Measurements from ENCODE around the gene CENPP.

Gene CENPP

GRCh38 chr9:92517046-92517445 lies 191.3 kb downstream of the CENPP start:
- Histone ChIP-seq H3K27ac (ENCODE audit: low read depth, low read length) (no peak overlapping the region), H3K4me3 (ENCODE audit: low read depth in 1 of 2, low read length in 2 of 2) (no peak overlapping the region), H3K4me1 (ENCODE audit: insufficient read depth, low read length) (peaks cover 16% of the 10 kb centered on the region), H3K9ac (ENCODE audit: low read length) (no peak overlapping the region), H3K27me3 (ENCODE audit: control insufficient read depth in 1 of 2, insufficient read depth in 2 of 2, low read length in 2 of 2) (no peaks in the 10 kb centered on the region), H3K9me3 (ENCODE audit: low read length) (no peaks in the 10 kb centered on the region), H3K36me3 (ENCODE audit: insufficient read depth, low read length) (peaks cover 6% of the 10 kb centered on the region)

- Histone ChIP-seq H3K27ac (ENCODE audit: low read depth, low read length) (no peak overlapping the region), H3K4me1 (ENCODE audit: insufficient read depth, low read length) (peaks cover 4% of the 10 kb centered on the region), H3K36me3 (ENCODE audit: insufficient read depth, low read length) (peaks cover 3% of the 10 kb centered on the region), H3K27me3 (ENCODE audit: control insufficient read depth in 1 of 2, insufficient read depth in 2 of 2, low read length in 2 of 2) (no peaks in the 10 kb centered on the region), H3K9ac (ENCODE audit: low read length) (no peak overlapping the region), H3K4me3 (ENCODE audit: low read depth in 1 of 2, low read length in 2 of 2) (no peak overlapping the region), H3K9me3 (ENCODE audit: low read length) (no peaks in the 10 kb centered on the region)
These were observed 192.4 kb downstream of the CENPP start for GRCh38 chr9:92518199-92518598.

DNA sequence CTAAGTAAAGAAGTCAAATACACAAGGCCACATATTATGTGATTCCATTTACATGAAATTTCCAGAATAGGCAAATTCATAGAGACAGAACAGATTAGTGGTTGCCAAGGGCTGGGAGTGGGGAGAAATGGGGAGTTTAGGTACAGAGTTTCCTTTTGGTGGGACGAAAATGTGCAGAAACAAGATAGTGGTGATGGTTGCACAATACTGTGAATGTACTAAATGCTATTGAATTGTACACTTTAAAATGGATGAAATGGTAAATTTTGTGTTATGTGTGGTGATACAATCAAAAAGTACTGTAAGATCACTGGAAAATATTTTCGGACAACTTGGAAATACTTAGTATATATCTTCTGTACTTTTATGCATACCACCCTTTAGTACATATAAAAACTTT lies 195.1 kb downstream of the CENPP start:
- H3K9ac ChIP-seq (ENCODE audit: low read length), result no peak overlapping the region
- H3K9me3 ChIP-seq (ENCODE audit: low read length), result no peaks in the 10 kb centered on the region
- no peaks in the 10 kb centered on the region for H3K4me1 ChIP-seq (ENCODE audit: insufficient read depth, low read length)
- H3K27me3 ChIP-seq (ENCODE audit: control insufficient read depth in 1 of 2, insufficient read depth in 2 of 2, low read length in 2 of 2), result no peaks in the 10 kb centered on the region
- no peaks in the 10 kb centered on the region for H3K36me3 ChIP-seq (ENCODE audit: insufficient read depth, low read length)
- H3K4me3 ChIP-seq (ENCODE audit: low read depth in 1 of 2, low read length in 2 of 2), result no peak overlapping the region
- no peak overlapping the region for H3K27ac ChIP-seq (ENCODE audit: low read depth, low read length)

GRCh38 chr9:92522983-92523970 lies 197.5 kb downstream of the CENPP start:
- H3K9me3 ChIP-seq (ENCODE audit: low read length), result no peaks in the 10 kb centered on the region
- no peak overlapping the region for H3K9ac ChIP-seq (ENCODE audit: low read length)
- H3K27me3 ChIP-seq (ENCODE audit: control insufficient read depth in 1 of 2, insufficient read depth in 2 of 2, low read length in 2 of 2), result no peaks in the 10 kb centered on the region
- H3K36me3 ChIP-seq (ENCODE audit: insufficient read depth, low read length), result no peaks in the 10 kb centered on the region
- no peak overlapping the region for H3K4me3 ChIP-seq (ENCODE audit: low read depth in 1 of 2, low read length in 2 of 2)
- H3K4me1 ChIP-seq (ENCODE audit: insufficient read depth, low read length), result no peaks in the 10 kb centered on the region
- no peak overlapping the region for H3K27ac ChIP-seq (ENCODE audit: low read depth, low read length)

DNA sequence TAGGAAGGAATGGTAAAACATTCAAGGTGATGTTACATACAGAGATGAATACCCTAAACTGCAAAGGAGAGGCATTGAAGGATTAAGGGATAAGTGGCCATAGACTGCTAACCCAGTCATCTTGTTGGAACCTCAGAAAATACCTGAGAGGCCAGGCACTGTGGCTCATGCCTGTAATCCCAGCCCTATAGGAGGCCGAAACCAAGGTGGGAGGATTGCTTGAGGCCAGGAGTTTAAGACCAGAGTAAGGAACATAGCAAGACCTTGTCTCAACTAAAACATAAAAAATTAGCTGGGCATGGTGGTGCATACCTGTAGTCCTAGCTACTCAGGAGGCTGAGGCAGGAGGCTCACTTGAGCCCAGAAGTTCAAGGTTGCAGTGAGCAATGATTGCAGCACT lies 199.1 kb downstream of the CENPP start:
- Histone ChIP-seq H3K9ac (ENCODE audit: low read length) (no peak overlapping the region), H3K36me3 (ENCODE audit: insufficient read depth, low read length) (no peaks in the 10 kb centered on the region), H3K27ac (ENCODE audit: low read depth, low read length) (no peak overlapping the region), H3K9me3 (ENCODE audit: low read length) (no peaks in the 10 kb centered on the region), H3K27me3 (ENCODE audit: control insufficient read depth in 1 of 2, insufficient read depth in 2 of 2, low read length in 2 of 2) (no peaks in the 10 kb centered on the region), H3K4me3 (ENCODE audit: low read depth in 1 of 2, low read length in 2 of 2) (no peak overlapping the region), H3K4me1 (ENCODE audit: insufficient read depth, low read length) (no peaks in the 10 kb centered on the region)

GRCh38 chr9:92525306-92525705 lies 199.6 kb downstream of the CENPP start:
- Histone ChIP-seq H3K36me3 (ENCODE audit: insufficient read depth, low read length) (no peaks in the 10 kb centered on the region), H3K9ac (ENCODE audit: low read length) (no peak overlapping the region), H3K9me3 (ENCODE audit: low read length) (no peaks in the 10 kb centered on the region), H3K4me1 (ENCODE audit: insufficient read depth, low read length) (no peaks in the 10 kb centered on the region), H3K27ac (ENCODE audit: low read depth, low read length) (no peak overlapping the region), H3K27me3 (ENCODE audit: control insufficient read depth in 1 of 2, insufficient read depth in 2 of 2, low read length in 2 of 2) (no peaks in the 10 kb centered on the region), H3K4me3 (ENCODE audit: low read depth in 1 of 2, low read length in 2 of 2) (no peak overlapping the region)

- H3K36me3 ChIP-seq (ENCODE audit: insufficient read depth, low read length), result no peaks in the 10 kb centered on the region
- no peaks in the 10 kb centered on the region for H3K27me3 ChIP-seq (ENCODE audit: control insufficient read depth in 1 of 2, insufficient read depth in 2 of 2, low read length in 2 of 2)
- H3K27ac ChIP-seq (ENCODE audit: low read depth, low read length), result no peak overlapping the region
- H3K9me3 ChIP-seq (ENCODE audit: low read length), result no peaks in the 10 kb centered on the region
- no peaks in the 10 kb centered on the region for H3K4me1 ChIP-seq (ENCODE audit: insufficient read depth, low read length)
- no peak overlapping the region for H3K9ac ChIP-seq (ENCODE audit: low read length)
- H3K4me3 ChIP-seq (ENCODE audit: low read depth in 1 of 2, low read length in 2 of 2), result no peak overlapping the region
These were observed 201.6 kb downstream of the CENPP start for GRCh38 chr9:92527291-92527828.

DNA sequence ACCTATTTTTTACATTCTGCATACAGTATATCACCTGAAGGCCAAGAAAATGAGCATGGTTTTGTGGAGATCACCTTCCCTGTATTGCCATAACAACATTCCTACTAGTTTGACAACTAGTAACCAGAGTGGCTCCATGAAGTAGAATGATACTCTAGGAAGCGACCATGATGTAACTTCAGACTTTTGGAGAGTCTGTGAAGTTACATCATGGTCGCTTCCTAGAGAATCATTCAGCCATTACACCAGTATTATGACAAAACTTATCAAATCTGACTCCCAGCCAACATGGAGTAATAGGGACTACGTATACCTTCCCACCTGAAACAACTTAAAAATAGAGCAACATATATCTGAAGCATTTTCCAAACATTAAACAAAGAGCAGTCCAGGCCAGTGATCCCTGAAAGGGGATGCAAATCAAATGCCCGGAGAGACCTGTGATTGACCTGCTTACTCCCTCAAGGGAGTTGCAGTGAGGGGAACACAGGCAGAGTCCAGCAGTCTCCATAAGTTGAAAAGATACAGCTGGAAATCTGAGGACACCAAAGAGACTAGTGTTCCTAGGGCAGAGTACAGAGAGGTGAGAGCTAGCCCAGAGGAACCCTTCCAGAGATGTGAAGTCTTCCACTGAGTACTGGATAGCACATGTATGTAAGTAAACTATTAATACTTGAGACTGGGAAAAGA lies 202.2 kb downstream of the CENPP start:
- Histone ChIP-seq H3K4me3 (ENCODE audit: low read depth in 1 of 2, low read length in 2 of 2) (no peak overlapping the region), H3K9me3 (ENCODE audit: low read length) (no peaks in the 10 kb centered on the region), H3K27me3 (ENCODE audit: control insufficient read depth in 1 of 2, insufficient read depth in 2 of 2, low read length in 2 of 2) (no peaks in the 10 kb centered on the region), H3K36me3 (ENCODE audit: insufficient read depth, low read length) (no peaks in the 10 kb centered on the region), H3K27ac (ENCODE audit: low read depth, low read length) (no peak overlapping the region), H3K4me1 (ENCODE audit: insufficient read depth, low read length) (no peaks in the 10 kb centered on the region), H3K9ac (ENCODE audit: low read length) (no peak overlapping the region)

DNA sequence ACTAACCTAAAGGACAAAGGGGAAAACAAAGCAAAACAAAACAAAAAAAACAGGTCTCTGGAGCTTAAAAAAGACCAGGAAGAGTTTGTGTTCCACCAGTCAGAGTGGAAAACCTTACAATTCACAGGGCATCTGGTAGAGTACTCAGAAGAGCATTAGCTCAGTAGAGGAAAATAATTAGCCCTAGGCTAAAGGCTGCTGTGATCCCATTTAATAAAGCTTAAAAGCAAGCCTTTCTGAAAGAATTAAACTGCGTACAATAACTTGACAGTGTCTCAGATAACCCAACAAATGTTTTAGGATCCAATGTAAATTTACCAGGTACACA lies 202.7 kb downstream of the CENPP start:
- Histone ChIP-seq H3K4me1 (ENCODE audit: insufficient read depth, low read length) (no peaks in the 10 kb centered on the region), H3K9ac (ENCODE audit: low read length) (no peak overlapping the region), H3K27ac (ENCODE audit: low read depth, low read length) (no peak overlapping the region), H3K4me3 (ENCODE audit: low read depth in 1 of 2, low read length in 2 of 2) (no peak overlapping the region), H3K36me3 (ENCODE audit: insufficient read depth, low read length) (no peaks in the 10 kb centered on the region), H3K27me3 (ENCODE audit: control insufficient read depth in 1 of 2, insufficient read depth in 2 of 2, low read length in 2 of 2) (no peaks in the 10 kb centered on the region), H3K9me3 (ENCODE audit: low read length) (no peaks in the 10 kb centered on the region)

GRCh38 chr9:92529124-92529523 lies 203.4 kb downstream of the CENPP start:
- Histone ChIP-seq H3K27me3 (ENCODE audit: control insufficient read depth in 1 of 2, insufficient read depth in 2 of 2, low read length in 2 of 2) (no peaks in the 10 kb centered on the region), H3K36me3 (ENCODE audit: insufficient read depth, low read length) (no peaks in the 10 kb centered on the region), H3K27ac (ENCODE audit: low read depth, low read length) (no peak overlapping the region), H3K4me3 (ENCODE audit: low read depth in 1 of 2, low read length in 2 of 2) (no peak overlapping the region), H3K9ac (ENCODE audit: low read length) (no peak overlapping the region), H3K9me3 (ENCODE audit: low read length) (no peaks in the 10 kb centered on the region), H3K4me1 (ENCODE audit: insufficient read depth, low read length) (no peaks in the 10 kb centered on the region)

DNA sequence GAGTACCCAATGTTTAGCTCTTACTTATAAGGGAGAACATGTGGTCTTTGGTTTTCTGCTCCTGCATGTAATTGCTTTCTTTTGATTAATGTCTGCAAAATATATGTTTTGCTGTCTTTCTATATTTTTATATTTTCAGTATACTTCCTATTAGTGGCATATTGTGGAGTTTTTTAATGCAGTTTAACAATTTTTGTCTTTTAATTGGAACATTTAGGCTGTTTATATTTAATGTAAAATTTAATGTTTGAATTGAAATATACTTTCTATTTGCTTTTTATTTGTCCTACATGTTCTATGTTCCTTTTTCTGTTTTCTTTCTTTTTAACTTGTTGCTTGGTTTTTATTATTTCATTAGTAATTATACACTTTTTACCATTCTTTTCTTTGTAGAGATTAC lies 205.1 kb downstream of the CENPP start:
- Histone ChIP-seq H3K4me1 (ENCODE audit: insufficient read depth, low read length) (no peaks in the 10 kb centered on the region), H3K27ac (ENCODE audit: low read depth, low read length) (no peak overlapping the region), H3K36me3 (ENCODE audit: insufficient read depth, low read length) (no peaks in the 10 kb centered on the region), H3K9me3 (ENCODE audit: low read length) (no peaks in the 10 kb centered on the region), H3K4me3 (ENCODE audit: low read depth in 1 of 2, low read length in 2 of 2) (no peak overlapping the region), H3K9ac (ENCODE audit: low read length) (no peak overlapping the region), H3K27me3 (ENCODE audit: control insufficient read depth in 1 of 2, insufficient read depth in 2 of 2, low read length in 2 of 2) (no peaks in the 10 kb centered on the region)

Data from muscle layer of colon (tissue), 2 donors.